Stimulated activated CD8-positive, alpha-beta memory T cell treated with anti-CD3 and anti-CD28 coated beads, Interleukin-7, amount 100 ng/mL, for 48 hours (primary cell): ENCODE results near the gene MBTPS2.
"Not testable (repeated sequence)": the region's sequence is repeated elsewhere in the genome, so short reads cannot be mapped to it uniquely, and the experiment has no call there.

Source experiments
- DNase-seq, 2 donors: peaks; one replicate each; pipeline ENCODE4 v3.0.0-alpha.2; 2020; ENCODE audit warnings: low read depth in 1 of 2; ENCODE audit errors: extremely low read depth in 1 of 2

MBTPS2 gene

DNA sequence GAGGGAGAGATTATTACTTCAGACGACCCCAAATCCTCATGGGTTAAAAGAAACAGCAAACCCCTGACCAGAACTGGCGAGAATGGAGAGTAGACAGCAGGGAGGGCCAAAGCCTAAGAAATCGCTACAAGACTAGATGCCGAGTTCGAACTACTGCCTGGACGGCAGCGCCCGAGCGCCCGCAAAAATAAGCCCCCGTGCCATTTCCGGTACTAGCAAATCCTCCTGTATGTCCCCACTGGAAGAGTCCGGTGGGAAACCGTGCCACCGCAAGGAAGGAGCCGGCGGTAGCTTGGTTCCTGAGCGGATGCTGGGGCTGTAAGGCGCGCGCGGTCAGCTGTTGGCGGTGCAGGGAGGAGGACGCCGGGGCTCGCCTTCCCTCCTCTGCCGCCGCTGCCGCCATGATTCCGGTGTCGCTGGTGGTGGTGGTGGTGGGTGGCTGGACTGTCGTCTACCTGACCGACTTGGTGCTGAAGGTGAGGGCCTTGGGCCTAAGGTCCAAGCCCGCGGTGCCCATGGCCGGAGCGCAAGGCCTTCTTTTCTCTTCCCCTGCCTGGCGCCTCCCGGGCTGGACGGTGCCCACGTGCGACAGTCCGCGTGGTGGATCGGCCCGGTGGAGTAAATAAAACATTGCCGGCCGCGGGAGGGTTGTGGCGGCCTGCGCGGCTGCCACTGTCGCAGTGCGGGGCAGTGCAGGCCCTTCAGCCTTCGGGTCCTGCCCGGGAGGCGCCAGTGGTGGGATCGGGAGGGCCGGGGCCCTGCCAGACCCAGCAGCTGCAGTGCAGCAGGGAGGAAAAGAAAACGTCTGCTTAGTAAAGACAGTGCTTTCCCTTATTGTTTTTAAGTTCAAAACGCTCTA, at the start of gene MBTPS2:
MBTPS2 (plus strand) TSS at position 284 of the 859 bp plus-strand sequence; CDS start at position 402, 118 bp downstream.
- DNase-seq = peak; percentile 63

GRCh38 chrX:21798677-21799219, 40.7 kb upstream of the MBTPS2 start:
- DNase-seq = no peak

- DNase-seq = no peak
Observed at GRCh38 chrX:21799767-21800166, 39.6 kb upstream of the MBTPS2 start.

GRCh38 chrX:21800344-21800770, 39.1 kb upstream of the MBTPS2 start:
- DNase-seq = no peak

- no peak for DNase-seq
Observed at GRCh38 chrX:21802054-21802670, 37.3 kb upstream of the MBTPS2 start.

GRCh38 chrX:21802839-21803238, 36.6 kb upstream of the MBTPS2 start:
- no peak for DNase-seq

DNA sequence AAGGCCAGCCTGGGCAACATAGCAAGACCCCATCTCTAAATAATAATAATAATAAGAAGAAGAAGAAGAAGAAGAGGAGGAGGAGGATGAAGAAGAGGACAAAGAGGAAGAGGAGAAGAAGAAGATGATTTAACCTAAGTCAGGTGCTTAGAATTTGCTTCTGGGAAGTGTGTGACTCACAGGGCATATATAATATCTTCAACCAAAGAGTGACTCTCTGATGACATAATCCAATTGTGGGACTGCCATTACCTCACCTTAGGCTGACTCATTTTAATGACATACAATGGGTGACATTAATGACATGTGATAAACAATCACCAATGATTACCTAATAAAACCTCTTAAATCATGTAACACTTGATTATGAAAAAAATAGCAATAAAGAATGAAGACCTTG, 32.7 kb upstream of the MBTPS2 start:
- no peak for DNase-seq

DNA sequence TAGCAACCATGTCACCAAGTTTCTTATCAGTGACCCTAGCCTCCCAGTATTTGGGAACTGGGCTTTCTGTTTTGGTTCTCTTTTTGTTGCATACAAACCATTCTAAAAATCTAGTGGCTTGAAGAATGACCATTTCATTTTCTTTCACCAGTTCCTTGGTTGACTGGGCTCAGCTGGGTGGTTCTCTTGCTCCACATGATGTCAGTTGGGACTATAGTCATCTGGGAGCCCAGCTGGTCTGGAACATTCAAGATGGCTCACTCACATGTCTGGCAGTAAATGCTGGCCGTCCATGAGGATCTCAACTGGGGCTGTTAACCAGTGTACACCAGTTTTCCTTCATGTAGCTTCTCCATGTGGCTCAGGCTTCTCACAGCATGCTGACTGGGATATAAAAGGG, 27.6 kb upstream of the MBTPS2 start:
- no peak for DNase-seq

DNA sequence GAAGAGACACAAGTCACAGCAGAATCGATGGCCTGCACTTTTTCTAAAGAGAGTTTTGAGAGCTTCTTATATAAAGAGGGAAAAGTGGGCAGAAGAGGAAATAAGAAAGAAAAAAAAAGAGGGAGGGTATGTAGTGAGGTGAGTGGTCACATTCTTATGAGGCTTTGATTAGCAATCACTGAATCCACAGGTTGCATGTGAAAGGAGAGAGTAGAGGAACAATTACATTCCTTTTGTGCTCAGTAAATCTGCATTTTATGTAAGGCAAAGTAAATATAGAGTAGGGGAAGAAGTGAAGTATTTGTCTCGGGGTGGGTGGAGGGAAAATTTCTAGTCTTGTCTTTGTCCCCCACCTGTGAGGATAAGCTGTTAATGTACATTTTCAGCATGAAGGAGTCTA, 26.8 kb upstream of the MBTPS2 start:
- no peak for DNase-seq

GRCh38 chrX:21813612-21814368, 25.6 kb upstream of the MBTPS2 start:
- DNase-seq = no peak

DNA sequence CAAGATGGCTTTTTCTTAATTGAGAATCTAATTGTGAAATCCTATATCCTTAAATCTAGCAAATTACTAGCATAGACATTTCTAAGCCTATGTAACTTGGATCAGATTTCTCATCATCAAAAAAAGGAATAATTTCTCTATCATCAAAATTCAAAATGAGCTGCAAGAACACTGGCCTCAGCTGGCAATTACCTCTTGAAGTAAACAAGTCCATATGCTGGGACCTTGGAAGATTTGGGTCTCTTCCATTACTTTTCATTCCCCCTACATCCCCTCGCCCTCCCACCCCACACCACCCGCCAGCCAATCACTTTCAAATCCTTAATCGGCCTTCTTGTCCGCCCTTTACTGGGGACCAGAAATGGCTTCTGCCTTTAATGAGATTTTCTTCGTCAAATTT, 23.3 kb upstream of the MBTPS2 start:
- no peak for DNase-seq

DNA sequence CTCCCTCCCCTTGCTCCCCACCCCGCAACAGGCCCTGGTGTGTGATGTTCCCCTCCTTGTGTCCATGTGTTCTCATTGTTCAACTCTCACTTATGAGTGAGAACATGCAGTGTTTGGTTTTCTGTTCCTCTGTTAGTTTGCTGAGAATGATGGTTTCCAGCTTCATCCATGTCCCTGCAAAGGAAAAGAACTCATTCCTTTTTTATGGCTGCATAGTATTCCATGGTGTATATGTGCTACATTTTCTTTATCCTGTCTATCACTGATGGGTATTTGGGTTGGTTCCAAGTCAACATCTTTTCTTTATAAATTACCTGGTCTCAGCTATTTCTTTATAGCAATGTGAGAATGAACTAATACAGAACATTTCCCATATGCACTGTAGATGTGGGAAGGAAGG, 19.2 kb upstream of the MBTPS2 start:
- not testable (repeated sequence) for DNase-seq

- DNase-seq = no peak
Observed at GRCh38 chrX:21821875-21822274, 17.5 kb upstream of the MBTPS2 start.

GRCh38 chrX:21831496-21831895, 7.9 kb upstream of the MBTPS2 start:
- DNase-seq = no peak

DNA sequence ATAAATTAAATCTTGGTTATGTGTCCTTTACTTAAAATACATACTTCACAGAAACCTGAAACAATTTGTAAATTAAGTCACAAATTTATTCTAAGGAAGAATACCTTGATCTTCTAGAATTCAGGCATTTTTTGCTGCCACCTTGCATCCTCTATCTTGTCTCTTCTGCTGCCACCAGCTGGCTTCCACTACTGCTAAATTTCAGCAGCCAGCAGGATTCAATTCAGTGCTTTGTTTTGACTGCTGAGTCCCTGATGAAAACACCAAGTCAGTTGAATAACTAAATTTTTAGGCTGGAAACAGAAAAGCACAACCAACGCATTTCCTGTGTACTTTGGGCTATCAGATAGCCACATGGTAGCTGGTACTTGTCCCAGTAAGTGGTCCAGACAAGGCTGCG, 2.4 kb upstream of the MBTPS2 start:
- no peak for DNase-seq

GRCh38 chrX:21838937-21839333, 482 bp upstream of the MBTPS2 start:
- no peak for DNase-seq

GRCh38 chrX:21840193-21840545, 752 bp downstream of the MBTPS2 start:
- DNase-seq = peak in 1 of 2 donors; percentile 4

- DNase-seq = no peak
Observed at GRCh38 chrX:21843179-21843578, 3.8 kb downstream of the MBTPS2 start.

DNA sequence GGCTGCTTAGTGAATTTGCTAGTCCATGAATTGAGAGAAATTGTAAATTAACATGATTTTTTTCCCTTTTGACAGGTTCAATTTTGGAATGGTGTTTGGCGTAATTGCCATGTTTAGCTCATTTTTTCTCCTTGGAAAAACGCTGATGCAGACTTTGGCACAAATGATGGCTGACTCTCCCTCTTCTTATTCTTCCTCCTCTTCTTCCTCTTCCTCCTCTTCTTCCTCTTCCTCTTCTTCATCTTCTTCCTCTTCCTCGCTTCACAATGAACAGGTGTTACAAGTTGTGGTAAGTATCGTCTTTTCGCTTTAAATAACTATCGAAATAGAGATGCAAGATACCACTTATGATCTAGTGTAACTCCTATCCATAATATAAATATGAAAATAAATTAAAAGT, 5.7 kb downstream of the MBTPS2 start:
- no peak for DNase-seq

GRCh38 chrX:21847342-21847741, 7.9 kb downstream of the MBTPS2 start:
- DNase-seq = no peak

DNA sequence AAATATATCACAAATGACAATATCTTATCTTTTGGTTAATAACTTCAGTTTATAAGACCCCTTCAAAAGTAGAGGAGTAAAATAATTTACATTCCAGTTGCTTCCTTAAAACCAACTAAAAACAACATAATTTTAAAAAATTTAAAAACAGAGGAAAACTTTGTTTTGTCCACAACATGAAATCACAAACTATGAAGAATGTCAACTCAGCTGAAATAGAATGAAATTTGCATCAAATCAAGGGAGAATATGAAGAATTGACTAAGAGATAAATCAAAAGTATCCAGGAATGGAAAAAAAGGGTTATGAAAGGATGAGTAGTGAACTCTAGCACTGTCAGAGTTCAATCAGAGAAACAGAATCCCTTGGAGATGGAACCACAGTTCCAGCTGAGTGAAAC, 14.2 kb downstream of the MBTPS2 start:
- DNase-seq = no peak
